Endodermal cell (in vitro differentiated cells): Measurements from ENCODE around the gene ARPC5. TPM values are rescaled to one million over a fixed set of nuclear protein-coding genes. Genes with fewer than 3 reads are reported as not detected.
"Not testable (repeated sequence)": the region's sequence is repeated elsewhere in the genome, so short reads cannot be mapped to it uniquely, and the experiment has no call there.

Source experiments
- DNase-seq: peaks from one replicate; pipeline ENCODE4 v3.0.0-alpha.2; 2017
- H3K27ac ChIP-seq: 2 replicates; pipeline ENCODE4 v1.5.1; 2013; ENCODE audit warnings: mild to moderate bottlenecking, low read depth, low read length, moderate library complexity
- H3K27me3 ChIP-seq: 2 replicates; pipeline ENCODE4 v1.6.1; 2013; ENCODE audit warnings: mild to moderate bottlenecking, low read length, moderate library complexity; ENCODE audit not compliant: insufficient read depth, control insufficient read depth, poor library complexity, severe bottlenecking
- H3K36me3 ChIP-seq: 2 replicates; pipeline ENCODE4 v1.7.0; 2013; ENCODE audit warnings: mild to moderate bottlenecking, low read length, moderate library complexity; ENCODE audit not compliant: control insufficient read depth, insufficient read depth
- H3K4me1 ChIP-seq: one replicate; pipeline ENCODE4 v1.7.0; 2013; ENCODE audit warnings: low read length; ENCODE audit not compliant: control insufficient read depth, insufficient read depth
- H3K4me3 ChIP-seq: 2 replicates; pipeline ENCODE4 v1.5.1; 2013; ENCODE audit warnings: mild to moderate bottlenecking, low read length, moderate library complexity
- H3K9ac ChIP-seq: 2 replicates; pipeline ENCODE4 v1.6.1; 2013; ENCODE audit warnings: mild to moderate bottlenecking, low read length, moderate library complexity; ENCODE audit not compliant: poor library complexity, severe bottlenecking; ENCODE audit errors: extremely low read depth
- H3K9me3 ChIP-seq: 2 replicates; pipeline ENCODE4 v1.6.1; 2013; ENCODE audit warnings: mild to moderate bottlenecking, low read length, moderate library complexity; ENCODE audit not compliant: control insufficient read depth
- H3K27ac Mint-ChIP-seq: 2 replicates; pipeline ENCODE4 v1.8.0; 2020; ENCODE audit warnings: mixed read lengths
- H3K27me3 Mint-ChIP-seq: 2 replicates; pipeline ENCODE4 v1.8.0; 2021; ENCODE audit warnings: mild to moderate bottlenecking, mixed read lengths; ENCODE audit not compliant: insufficient read depth
- H3K36me3 Mint-ChIP-seq: 2 replicates; pipeline ENCODE4 v1.8.0; 2020; ENCODE audit warnings: low read depth, mixed read lengths
- H3K4me1 Mint-ChIP-seq: 2 replicates; pipeline ENCODE4 v1.8.0; 2020; ENCODE audit warnings: mixed read lengths
- H3K4me3 Mint-ChIP-seq: 2 replicates; pipeline ENCODE4 v1.8.0; 2020; ENCODE audit warnings: mild to moderate bottlenecking, moderate library complexity, mixed read lengths
- H3K9me3 Mint-ChIP-seq: 2 replicates; pipeline ENCODE4 v1.8.0; 2020; ENCODE audit warnings: mild to moderate bottlenecking, mixed read lengths
- WGBS, 2 experiments: methylation state at CpG; one replicate each; pipeline versions ENCODE4 v1.1.5 to v1.1.7; 2013; ENCODE audit warnings: missing lambda C conversion rate in 2 of 2, mixed read lengths in 1 of 2; ENCODE audit not compliant: insufficient coverage in 1 of 2, insufficient read length in 1 of 2; 5-methylcytosine and 5-hydroxymethylcytosine counted together
- total RNA-seq, 2 donors: library from RNA; stranded (reverse); fragmentation: NEBNext Ultra II Directional in 1 of 2; extraction: Animal tissue kit (Norgen Biotek cat#: 25700) in 1 of 2; gene quantifications; 2 replicates in 1 of 2; 3 replicates in 1 of 2; pipeline ENCODE4 v1.2.1, GENCODE V29; 2021
- TF ChIP-seq, protein P1 (sequence below): fragments of 200-600 bp; sonication (generic); conservative IDR thresholded peaks from 2 replicates; pipeline ENCODE4 v1.5.0; 2021; ENCODE audit warnings: antibody characterized with exemption, mild to moderate bottlenecking

The ARPC5 gene
- total RNA-seq, 2 donors from 2014 or later = 78.7 to 99.5 TPM

DNA sequence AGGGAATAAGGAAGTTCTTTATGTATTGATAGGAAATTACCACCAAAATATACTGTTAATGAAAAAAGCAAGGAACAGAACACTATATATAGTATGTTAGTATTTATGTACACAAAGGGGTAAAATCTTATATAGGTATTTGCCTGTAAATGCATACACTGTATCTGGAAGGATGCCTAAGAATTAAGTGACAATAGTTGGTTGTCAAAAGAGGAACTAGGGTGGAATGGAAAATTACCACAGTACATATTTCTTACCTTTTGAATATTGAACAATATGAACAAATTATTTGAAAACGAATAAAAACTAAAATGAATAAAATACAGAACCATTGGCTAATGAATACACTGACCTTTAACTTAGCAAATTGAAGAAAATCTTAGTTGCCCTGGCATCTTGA, 13.6 kb downstream of the ARPC5 start:
- no peaks in the 10 kb centered on the region for H3K27me3 Mint-ChIP-seq
- H3K9me3 ChIP-seq = no peaks in the 10 kb centered on the region
- no peaks in the 10 kb centered on the region for H3K27me3 ChIP-seq
- H3K4me1 Mint-ChIP-seq = peaks cover 34% of the 10 kb centered on the region
- H3K36me3 Mint-ChIP-seq = peaks cover 2% of the 10 kb centered on the region
- no peak overlapping the region for H3K27ac ChIP-seq
- H3K4me3 ChIP-seq = no peak overlapping the region
- H3K9ac ChIP-seq = no peak overlapping the region
- H3K4me3 Mint-ChIP-seq = no peak overlapping the region
- WGBS, 2 experiments = 89% methylated on average over 1 of the region's 1 CpG; no CpG with 5 or more reads in 1 of the 2 experiments
- peak overlapping the region; percentile 31 for H3K27ac Mint-ChIP-seq
- peaks cover 7% of the 10 kb centered on the region for H3K4me1 ChIP-seq
- TF ChIP-seq, protein P1, sequence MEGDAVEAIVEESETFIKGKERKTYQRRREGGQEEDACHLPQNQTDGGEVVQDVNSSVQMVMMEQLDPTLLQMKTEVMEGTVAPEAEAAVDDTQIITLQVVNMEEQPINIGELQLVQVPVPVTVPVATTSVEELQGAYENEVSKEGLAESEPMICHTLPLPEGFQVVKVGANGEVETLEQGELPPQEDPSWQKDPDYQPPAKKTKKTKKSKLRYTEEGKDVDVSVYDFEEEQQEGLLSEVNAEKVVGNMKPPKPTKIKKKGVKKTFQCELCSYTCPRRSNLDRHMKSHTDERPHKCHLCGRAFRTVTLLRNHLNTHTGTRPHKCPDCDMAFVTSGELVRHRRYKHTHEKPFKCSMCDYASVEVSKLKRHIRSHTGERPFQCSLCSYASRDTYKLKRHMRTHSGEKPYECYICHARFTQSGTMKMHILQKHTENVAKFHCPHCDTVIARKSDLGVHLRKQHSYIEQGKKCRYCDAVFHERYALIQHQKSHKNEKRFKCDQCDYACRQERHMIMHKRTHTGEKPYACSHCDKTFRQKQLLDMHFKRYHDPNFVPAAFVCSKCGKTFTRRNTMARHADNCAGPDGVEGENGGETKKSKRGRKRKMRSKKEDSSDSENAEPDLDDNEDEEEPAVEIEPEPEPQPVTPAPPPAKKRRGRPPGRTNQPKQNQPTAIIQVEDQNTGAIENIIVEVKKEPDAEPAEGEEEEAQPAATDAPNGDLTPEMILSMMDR = no peak
- peaks cover 23% of the 10 kb centered on the region for H3K36me3 ChIP-seq
- no peak for DNase-seq
- H3K9me3 Mint-ChIP-seq = no peaks in the 10 kb centered on the region

DNA sequence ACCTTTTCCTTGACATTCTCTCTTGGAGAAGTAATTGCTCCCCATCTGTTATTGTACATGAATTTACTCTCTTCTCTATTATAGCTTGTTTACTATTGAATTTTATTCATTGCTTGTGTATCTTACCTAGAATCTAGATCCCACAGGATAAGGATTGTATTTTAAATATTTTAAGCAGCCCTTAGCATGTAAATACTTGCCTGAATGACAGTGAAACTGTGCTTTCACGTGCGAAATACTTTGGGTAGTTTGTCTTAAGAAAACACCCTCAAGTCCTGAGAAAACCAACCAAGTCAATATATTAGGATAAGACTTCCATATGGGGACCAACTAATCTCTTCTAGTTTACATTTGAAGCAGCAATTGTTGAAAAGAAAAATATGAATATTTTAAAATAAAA, 15.3 kb downstream of the ARPC5 start:
- H3K4me3 ChIP-seq = no peak overlapping the region
- no peak overlapping the region for H3K9ac ChIP-seq
- H3K4me1 ChIP-seq = peaks cover 7% of the 10 kb centered on the region
- DNase-seq = no peak
- Mint-ChIP-seq H3K27me3 (no peaks in the 10 kb centered on the region), H3K36me3 (peaks cover 2% of the 10 kb centered on the region), H3K4me1 (peaks cover 34% of the 10 kb centered on the region), H3K27ac (no peak overlapping the region), H3K9me3 (no peaks in the 10 kb centered on the region), H3K4me3 (no peak overlapping the region)
- H3K27ac ChIP-seq = no peak overlapping the region
- TF ChIP-seq, protein P1 = no peak
- 65 to 100% methylated on average over 2 of the region's 2 CpGs for WGBS, 2 experiments
- H3K27me3 ChIP-seq = no peaks in the 10 kb centered on the region
- peaks cover 7% of the 10 kb centered on the region for H3K36me3 ChIP-seq
- H3K9me3 ChIP-seq = no peaks in the 10 kb centered on the region

DNA sequence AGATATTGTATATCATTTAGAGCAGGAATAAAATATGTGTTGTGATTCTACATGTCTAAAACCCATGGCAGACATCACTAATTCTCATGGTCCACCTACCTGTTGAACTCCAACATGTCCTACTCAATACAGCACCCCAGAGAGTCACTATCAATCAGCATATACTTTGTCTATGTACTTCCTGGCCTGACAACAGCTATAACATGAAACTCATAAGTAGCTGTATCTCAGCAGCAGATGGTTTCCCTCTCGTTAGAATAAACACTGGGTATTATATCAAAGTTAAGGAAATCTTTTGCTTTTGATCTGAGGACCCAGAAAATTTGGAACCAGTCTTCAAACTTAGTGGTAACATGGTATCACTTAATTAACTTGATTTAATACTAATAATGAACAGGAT, 15.8 kb downstream of the ARPC5 start:
- Histone ChIP-seq H3K9me3 (no peaks in the 10 kb centered on the region), H3K36me3 (peaks cover 4% of the 10 kb centered on the region), H3K27ac (no peak overlapping the region), H3K27me3 (no peaks in the 10 kb centered on the region), H3K4me3 (no peak overlapping the region), H3K4me1 (peaks cover 7% of the 10 kb centered on the region), H3K9ac (no peak overlapping the region)
- Mint-ChIP-seq H3K9me3 (peaks cover 2% of the 10 kb centered on the region), H3K27me3 (no peaks in the 10 kb centered on the region), H3K4me1 (peaks cover 35% of the 10 kb centered on the region), H3K4me3 (no peak overlapping the region), H3K36me3 (peaks cover 3% of the 10 kb centered on the region), H3K27ac (no peak overlapping the region)
- TF ChIP-seq, protein P1 = no peak
- no peak for DNase-seq
- 89% methylated on average over 1 of the region's 1 CpG; no CpG with 5 or more reads in 1 of the 2 experiments for WGBS, 2 experiments

DNA sequence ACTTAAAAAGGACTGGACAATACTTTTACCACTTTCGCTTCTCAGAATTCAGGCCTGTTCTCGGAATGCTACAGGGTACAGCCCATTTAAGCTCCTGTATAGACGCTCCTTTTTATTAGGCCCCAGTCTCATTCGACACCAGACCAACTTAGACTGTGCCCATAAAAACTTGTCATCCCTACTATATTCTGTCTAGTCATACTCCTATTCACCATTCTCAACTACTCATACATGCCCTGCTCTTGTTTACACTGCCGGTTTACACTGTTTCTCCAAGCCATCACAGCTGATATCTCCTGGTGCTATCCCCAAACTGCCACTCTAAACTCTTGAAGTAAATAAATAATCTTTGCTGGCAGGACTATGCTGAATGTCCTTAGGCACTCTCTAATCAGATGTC, 17.4 kb downstream of the ARPC5 start:
- not testable (repeated sequence) for H3K36me3 Mint-ChIP-seq
- peaks cover 36% of the 10 kb centered on the region for H3K4me1 Mint-ChIP-seq

DNA sequence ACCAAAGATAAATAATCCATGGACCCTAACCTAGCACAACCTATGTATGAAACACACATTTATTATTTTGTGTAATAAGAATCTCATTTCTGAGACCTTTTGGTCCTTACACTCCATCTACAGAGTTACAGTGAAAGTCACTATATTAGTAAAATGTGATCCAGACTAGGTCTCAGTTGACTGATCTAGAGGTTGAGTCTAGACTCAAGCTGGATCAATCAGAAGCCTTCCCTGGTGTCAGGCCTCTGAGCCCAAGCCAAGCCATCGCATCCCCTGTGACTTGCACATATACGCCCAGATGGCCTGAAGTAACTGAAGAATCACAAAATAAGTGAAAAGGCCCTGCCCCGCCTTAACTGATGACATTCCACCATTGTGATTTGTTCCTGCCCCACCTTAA, 22.6 kb downstream of the ARPC5 start:
- H3K27ac ChIP-seq, H3K4me1 ChIP-seq, H3K9me3 ChIP-seq, H3K4me3 ChIP-seq, H3K36me3 Mint-ChIP-seq, H3K27me3 ChIP-seq, H3K27ac Mint-ChIP-seq, DNase-seq, H3K36me3 ChIP-seq, H3K4me3 Mint-ChIP-seq, H3K4me1 Mint-ChIP-seq, H3K27me3 Mint-ChIP-seq, H3K9ac ChIP-seq: not testable (repeated sequence)
- 98% methylated on average over 3 of the region's 3 CpGs; no CpG with 5 or more reads in 1 of the 2 experiments for WGBS, 2 experiments
- H3K9me3 Mint-ChIP-seq = peaks cover 20% of the 10 kb centered on the region

More for the DNA sequence above, 17.4 kb downstream of the ARPC5 start:
- H3K27ac ChIP-seq, H3K4me1 ChIP-seq, H3K9ac ChIP-seq, H3K9me3 ChIP-seq, H3K36me3 ChIP-seq, H3K4me3 Mint-ChIP-seq, DNase-seq, H3K9me3 Mint-ChIP-seq, H3K27me3 ChIP-seq, H3K27ac Mint-ChIP-seq, H3K4me3 ChIP-seq, H3K27me3 Mint-ChIP-seq: not testable (repeated sequence)
- WGBS, 2 experiments = 72 to 77% methylated on average over 2 to 4 of the region's 5 CpGs
